HG03066 (cell line): Measurements from ENCODE around the gene NOL7.

Source experiments
- ATAC-seq: cut with Tn5 transposase; IDR thresholded peaks from one replicate; pipeline ENCODE4 v1.9.1; 2021; ENCODE audit warnings: low read depth; ENCODE audit not compliant: unreplicated experiment

The NOL7 gene

GRCh38 chr6:13643125-13643524, 28.0 kb downstream of the NOL7 start:
- no peak for ATAC-seq

- no peak for ATAC-seq
Observed at GRCh38 chr6:13648850-13649249, 33.7 kb downstream of the NOL7 start.

DNA sequence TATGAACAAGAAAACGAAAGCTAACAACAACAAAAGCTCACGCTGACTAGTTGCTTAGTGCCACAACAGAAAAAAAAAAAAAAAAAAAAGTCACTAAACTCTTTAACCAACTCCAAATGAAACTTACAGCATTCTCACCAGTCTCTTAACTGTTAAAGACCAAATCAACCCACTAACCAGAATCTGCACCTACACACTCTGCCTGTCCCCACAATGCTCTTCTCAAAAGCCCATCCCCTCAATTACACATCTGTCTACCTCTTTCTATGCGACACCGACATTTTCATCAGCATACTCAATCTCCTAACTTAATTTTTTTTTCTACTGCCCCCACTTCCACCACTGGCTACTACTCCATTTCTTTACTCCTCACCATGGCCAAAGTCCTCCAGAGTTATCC, 34.3 kb downstream of the NOL7 start:
- no peak for ATAC-seq

DNA sequence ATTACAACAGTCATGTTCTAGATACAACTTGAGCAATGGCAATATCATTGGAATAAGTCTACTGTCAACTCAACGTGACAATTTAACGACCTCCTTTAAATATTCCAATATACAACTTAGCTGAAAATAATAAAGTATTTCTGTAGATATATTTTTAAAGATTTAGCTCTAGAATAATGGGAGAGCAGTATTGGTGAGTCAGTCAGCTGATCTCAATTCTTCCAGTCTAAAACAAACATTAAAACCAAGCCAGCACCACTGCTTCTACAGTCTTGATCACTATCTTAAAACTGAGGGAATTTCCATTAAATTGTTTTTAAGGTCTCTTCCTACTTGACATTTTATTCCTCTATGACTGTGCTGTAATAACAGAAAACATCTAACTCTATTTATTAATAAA, 38.2 kb downstream of the NOL7 start:
- no peak for ATAC-seq

DNA sequence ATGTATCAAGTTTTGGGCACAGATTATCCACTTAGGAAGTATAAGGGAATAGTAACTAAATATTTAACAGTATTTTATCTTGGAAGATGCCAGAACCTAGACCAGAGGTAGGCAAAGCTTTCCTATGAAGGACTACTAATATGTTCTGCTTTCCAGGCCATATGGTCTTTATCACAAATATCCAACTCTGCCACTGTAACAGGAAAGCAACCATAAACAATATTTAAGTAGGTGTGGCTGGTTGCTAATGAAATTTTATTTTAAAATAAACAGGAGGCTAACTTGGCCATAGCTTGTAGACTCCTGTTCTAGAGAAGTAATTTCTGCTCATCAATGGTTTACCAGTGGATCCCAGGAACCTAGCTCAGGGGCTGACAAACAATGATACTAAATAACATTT, 39.4 kb downstream of the NOL7 start:
- ATAC-seq: no peak

GRCh38 chr6:13655700-13656099, 40.6 kb downstream of the NOL7 start:
- no peak for ATAC-seq

DNA sequence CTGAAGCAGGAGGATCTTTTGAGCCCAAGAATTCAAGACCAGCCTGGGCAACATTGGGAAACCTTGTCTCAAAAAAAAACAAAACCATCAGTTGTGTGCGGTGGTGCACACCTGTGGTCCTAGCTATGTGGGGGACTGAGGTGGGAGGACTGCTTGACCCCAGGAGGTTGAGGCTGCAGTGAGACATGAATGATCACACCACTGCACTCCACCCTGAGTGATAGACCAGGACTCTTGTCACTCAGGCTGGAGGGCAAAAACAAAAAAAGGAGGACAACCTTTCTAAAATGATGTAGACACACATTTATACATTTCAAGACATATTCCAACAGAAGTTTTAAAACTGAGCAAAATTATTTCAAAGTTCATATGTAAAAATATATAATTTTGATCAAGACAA, 45.1 kb downstream of the NOL7 start:
- ATAC-seq: no peak

DNA sequence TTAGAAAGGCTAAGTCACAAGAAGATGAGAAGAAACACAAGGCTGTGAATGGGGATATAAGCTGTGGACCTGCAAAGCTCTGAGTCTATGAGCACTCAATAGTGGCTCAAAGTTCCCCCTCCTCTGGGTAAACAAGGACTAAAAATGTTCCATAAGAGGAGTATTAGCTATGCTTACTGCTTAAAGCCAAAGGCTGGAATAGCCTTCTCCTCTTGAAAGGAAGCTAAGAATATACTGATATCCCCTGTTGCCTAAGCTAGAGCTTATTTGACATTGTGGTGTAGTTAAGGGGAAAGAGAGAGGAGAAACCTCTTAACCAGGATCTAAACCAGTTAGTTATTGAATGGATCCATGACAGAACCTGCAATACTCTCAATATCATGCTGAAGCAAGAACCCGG, 45.8 kb downstream of the NOL7 start:
- no peak for ATAC-seq

- no peak for ATAC-seq
Observed at GRCh38 chr6:13661647-13662046, 46.5 kb downstream of the NOL7 start.

DNA sequence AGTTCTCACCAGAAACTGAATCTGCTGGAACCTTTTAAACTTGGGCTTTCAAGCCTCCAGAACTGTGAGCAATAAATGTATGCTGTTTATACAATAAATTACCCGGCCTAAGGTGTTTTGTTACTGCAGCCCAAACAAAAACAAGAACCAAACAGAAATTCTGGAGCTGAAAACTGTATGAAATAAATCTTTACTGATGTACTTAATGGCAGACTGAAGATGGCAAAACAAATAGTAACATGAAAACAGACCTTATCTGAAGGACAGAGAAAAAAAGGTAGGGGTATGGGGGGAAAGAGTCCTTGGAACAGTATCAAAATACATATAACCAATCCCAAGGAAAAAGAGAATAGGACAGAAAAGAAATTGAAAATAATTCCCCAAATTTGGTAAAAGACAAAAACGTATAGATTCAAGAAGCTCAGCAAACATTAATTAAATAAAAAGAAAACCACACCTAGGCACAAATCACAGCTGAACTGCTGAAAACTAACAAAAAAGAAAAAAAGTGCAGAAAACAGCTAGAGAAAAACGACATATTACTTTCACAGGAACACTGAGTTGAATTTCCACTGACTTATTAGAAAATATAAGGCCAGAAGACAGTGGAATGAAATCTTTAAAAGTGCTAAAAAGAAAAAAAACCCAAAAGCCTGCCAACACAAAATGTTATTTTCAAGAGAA, 47.7 kb downstream of the NOL7 start:
- no peak for ATAC-seq

- ATAC-seq: no peak
Observed at GRCh38 chr6:13663986-13664385, 48.9 kb downstream of the NOL7 start.

DNA sequence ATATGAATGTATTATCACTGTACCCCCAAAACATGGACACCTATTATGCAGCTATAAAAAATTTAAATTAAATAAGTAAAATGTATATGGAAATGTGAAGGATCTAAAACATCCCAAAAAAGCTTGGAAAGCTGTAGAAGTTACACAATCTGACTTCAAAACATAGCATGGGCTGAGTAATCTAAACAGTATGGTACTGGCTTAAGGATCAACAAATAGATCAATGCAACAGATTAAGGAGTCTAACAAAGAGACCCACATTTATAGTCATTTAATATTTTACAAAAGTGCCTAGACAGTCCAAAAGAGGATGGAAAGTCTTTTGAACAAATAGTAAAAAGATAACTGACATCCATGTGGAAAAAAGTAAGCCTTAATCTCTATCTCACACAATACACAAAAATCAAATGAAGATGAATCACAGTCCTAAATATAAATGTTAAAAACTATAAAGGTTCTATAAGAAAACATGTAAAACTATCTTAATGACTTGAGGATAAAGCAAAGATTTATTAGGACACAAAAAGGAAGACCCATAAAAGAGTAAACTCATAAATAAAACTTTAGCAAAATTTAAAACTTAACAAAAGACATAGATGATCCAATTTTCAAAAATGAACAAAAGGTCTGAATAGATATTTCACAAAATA, 49.7 kb downstream of the NOL7 start:
- ATAC-seq: no peak

DNA sequence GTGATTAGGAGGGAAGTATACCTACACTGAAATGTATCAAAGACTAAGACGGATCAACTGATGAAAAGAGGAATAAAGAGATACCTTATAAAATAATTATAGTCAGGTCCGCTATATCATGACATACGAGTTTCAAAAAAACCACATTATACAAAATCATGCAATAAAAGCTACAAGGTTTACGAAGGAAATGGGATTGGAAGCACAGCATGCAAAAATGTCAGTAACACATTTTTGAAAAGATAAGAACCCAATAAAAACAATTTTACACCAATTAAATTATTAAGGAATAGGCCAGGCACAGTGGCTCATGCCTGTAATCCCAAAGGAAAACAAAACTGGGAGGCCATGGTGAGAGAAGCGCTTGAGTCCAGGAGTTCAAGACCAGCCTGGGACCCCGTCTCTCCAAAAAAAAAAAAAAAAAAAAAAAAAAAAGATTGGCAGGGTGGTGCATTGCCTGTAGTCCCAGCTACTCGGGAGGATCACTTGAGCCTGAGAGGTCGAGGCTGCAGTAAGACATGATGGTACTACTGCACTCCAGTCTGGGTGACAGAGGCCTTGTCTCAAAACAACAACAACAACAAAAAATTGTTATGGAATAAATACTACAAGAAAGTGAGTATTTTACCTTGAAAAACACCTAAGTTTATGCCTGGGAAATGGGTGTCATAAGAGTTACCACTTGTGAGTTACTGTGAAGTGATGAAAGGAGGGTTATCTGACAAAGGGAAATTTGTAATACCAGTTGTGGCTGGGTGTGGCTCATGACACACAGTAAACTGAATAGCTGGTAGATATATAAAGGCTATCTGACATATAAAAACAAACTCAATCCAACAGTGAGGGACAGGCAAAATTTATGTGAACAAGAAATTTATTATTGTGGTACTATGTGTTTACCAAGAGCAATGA, 51.3 kb downstream of the NOL7 start:
- ATAC-seq: no peak

GRCh38 chr6:13667655-13668054, 52.5 kb downstream of the NOL7 start:
- no peak for ATAC-seq

GRCh38 chr6:13668291-13668928, 53.3 kb downstream of the NOL7 start:
- no peak for ATAC-seq

DNA sequence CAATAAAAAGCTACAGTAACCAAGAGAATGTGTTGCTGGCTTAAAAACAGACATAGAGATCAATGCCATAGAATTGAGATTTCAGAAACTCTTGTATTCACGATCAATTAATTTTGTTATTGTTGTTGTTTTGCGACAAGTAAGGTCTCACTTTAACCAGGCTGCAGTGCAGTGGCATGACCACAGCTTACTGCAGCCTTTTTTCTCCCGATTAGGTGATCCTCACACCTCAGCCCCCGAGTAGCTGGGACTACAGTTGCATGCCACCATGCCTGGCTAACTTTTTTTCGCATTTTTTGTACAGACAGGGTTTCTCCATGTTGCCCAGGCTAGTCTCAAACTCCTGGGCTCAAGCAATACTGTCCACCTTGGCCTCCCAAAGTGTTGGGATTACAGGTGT, 54.3 kb downstream of the NOL7 start:
- no peak for ATAC-seq
